GM18508 (cell line): ENCODE data around the gene KIF13A.
A peak's percentile ranks its signal among the peaks of the same experiment; 100 is the strongest.
"Not testable (repeated sequence)": the region's sequence is repeated elsewhere in the genome, so short reads cannot be mapped to it uniquely, and the experiment has no call there.

Experiments used
- ATAC-seq: cut with Tn5 transposase; IDR thresholded peaks from one replicate; pipeline ENCODE4 v1.9.1; 2021; ENCODE audit warnings: moderate number of reproducible peaks; ENCODE audit not compliant: insufficient read depth, unreplicated experiment

The KIF13A gene

DNA sequence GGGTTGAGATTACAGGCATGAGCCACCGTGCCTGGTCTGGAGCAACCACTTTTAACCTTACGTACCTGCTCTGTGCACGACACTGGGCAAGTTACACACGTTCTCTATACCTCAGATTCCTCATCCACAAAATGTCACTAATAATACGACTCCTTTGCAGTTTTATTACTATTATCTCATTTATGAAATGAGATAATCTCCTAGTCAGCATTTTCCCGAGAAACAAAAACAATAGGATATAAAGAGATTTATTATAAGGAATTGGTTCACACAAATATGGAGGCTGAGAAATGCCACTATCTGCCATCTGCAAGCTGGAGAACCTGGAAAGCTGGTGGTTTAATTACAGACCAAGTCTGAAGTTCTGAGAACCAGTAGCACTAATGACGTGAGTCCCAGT is 12.0 kb upstream of the KIF13A start:
- ATAC-seq, result no peak

DNA sequence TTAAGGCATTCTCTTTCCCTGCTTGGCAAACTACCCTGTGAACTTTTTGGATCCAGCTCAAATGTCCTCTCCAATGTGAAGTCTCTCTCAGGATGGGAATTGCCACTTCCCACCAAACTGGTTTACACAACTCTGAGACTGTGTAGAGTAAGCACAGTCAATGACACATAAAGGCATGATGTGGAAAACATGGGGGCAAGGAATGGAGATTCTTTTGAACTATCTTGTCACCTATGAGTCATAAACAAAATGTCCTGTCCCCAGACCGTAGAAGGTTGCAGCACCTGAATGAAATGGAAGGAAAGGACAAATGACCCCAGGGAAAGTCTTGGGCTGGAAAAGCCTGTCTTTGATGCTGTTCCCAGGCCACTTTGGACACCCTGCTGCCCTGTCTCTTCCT is 11.0 kb upstream of the KIF13A start:
- ATAC-seq, result no peak

DNA sequence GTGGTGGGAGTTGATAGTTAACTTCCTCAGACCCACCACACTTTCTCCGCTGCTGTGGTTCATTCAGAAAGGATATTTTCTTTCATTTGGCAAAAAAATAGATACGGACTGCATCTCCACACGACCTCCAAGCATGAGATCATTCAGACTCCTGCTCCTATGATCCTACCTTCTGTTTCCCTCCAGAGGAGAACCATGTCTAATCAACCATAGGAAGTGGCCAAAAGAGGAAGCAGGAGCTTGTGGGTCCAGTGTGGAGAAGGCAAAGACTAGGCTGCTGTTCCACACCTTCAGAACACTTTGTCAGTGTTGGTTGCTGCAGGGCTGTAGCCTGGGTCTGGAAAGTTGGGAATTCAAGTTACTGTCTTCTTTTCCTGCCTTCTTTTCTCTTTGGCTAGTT is 10.6 kb upstream of the KIF13A start:
- no peak for ATAC-seq

DNA sequence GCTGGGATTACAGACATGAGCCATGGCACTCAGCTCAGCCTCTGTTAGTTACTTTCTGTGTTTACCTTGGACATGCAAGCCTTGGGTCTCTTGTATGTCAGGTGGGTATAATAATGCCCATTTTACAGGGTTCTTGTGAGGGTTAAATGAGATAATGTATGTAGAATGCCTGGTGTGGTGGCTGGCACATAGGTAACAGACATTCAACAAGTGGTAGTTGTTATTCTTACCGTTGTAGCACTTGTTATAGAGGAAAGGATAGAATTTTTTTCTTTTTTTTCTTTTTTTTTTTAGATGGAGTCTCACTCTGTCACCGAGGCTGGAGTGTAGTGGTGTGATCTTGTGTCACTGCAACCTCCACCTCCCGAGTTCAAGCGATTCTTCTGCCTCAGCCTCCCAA is 8.0 kb upstream of the KIF13A start:
- no peak for ATAC-seq

DNA sequence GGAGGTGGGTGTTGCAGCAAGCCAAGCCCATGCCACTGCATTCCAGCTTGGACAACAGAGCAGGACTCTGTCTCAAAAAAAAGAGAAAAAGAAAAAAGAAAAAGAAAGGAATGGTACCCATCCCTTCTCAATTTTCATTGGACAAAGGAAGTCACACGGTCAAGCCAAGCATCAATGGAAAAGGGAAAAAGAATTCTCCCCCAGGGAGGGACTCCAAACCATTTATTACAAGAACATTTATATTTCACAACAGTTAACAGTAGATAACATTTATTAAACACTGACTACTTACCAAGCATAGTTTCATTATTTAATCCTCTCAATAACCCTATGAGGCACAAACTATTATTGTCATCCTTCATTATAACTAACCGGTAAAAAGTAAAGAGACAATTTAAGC is 6.6 kb upstream of the KIF13A start:
- ATAC-seq, result no peak

DNA sequence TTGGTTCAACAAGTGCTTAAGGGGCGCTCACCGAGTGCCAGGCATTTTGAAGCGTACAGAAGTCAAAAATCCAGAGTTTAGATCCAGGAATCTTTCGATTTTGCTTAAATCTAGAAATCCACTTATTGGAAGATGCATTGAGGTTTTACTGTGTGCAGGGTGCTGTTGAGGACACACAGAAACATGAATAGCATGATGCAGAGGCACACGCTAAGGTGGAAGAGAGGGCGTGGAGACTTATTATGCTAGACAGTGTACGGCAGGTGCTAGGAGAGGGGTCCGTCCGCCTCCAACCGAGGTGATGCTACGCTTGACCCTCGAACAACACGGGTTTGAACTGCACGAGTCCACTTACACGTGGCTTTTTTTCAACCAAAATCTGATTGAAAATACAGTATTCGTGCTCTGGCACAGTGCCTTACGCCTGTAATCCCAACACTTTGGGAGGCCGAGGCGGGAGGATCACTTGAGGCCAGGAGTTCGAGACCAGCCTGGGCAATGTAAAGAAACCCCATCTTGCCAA is 1.0 kb upstream of the KIF13A start:
- ATAC-seq, result no peak

DNA sequence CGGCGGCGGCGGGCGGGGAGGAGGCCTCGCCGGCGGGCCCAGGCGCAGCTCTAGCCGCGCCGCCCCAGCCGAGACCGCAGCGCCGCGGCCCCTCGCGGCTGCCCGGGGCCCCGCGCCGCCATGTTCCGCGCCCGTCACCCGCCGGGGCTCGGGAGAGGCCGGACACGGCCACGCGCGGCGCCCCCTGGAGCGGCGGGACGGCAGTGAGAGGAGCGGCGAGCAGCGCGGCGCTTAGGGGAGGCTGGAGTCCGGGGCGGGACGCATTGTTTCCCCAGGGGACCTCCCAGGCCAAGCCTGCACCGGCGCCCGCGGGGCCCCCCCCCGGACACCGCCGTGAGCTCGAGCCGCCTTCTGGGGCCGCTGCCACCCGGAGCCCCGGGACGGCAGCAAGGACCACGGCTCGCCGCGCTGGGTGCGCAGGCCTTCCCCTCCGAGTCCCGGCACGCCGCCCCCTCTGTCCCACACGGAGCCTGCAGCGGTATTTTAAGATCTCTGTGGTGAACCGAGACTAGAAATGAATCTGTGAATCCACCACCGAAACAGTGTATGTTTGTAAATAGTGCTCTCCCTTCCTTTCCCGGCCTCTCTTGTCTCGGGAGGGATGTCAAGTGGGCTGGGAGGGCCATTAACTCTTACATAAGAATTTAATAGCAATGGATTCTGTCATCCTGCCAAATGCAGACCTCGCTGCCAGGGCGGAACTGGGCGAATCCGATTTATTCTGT is 424 bp upstream of the KIF13A start:
- ATAC-seq, result peak; percentile 74

DNA sequence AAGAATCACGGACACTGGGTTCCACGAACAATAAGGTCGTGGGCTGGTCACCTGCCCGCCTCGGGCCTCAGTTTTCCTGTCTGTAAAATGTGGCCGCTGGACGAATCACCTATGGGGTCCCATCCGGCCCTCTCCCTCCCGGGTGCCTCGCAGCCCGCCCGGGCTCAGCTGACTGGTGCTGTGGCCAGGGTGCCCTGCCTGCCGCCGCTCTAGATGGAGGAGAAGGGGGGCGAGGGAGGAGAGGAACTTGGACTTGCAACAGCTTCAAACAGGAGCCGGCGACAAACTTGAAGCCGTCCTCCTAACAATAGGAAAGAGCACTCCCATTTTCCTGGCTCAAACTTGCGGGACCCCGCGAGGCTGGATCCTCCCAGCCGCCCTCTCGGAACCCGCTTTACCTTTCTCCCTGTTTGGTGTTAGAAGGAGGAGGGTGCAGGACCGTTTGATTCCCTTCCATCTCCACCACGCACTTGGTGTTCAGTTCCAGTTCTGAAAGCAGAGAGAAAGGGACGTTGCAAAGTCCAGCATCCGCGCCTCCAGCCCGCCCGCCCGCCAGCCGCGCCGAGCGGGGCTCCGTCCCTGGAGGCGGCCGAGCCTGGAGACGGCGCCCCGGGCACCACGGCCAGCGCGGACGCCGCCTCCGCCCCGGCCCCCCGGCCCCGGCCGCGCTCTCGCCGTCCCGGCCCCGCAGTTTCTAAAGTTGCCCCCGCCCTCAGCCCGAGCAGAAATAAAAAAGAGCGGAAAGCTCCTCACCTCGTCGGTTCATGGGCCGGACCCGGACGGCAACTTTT is 584 bp downstream of the KIF13A start:
- ATAC-seq, result no peak

DNA sequence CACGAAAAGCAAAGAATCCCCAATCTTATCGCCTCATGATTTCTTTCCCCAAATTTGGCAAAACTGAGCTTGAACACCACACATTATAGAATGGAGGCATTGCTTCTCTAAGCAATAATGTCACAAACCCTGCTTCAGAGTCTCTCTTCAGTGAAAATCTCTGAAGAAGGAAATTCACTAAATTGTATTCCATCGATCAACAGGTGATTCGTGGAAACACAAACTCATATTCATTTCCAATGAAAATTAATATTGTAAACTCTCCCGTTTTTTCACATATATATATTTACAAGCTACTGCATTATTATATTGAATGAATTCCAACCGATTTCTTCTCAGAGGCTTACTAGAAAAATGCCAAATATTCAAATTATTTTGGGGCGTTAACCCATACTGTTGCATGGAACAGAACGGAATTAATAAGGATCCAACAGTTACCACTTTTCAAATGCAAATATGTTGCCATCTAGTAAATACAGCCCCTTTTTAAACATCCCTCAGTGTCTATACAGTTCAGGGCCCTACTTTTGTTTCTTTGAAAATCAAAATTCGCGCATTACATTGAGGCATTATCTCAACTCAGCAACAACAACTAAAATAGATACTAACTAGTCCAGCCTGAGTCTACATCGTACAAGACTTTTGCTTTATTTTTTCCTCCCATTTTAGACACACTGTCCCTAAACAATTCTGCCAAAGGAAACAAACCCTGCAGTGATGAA is 1.3 kb downstream of the KIF13A start:
- ATAC-seq, result no peak

DNA sequence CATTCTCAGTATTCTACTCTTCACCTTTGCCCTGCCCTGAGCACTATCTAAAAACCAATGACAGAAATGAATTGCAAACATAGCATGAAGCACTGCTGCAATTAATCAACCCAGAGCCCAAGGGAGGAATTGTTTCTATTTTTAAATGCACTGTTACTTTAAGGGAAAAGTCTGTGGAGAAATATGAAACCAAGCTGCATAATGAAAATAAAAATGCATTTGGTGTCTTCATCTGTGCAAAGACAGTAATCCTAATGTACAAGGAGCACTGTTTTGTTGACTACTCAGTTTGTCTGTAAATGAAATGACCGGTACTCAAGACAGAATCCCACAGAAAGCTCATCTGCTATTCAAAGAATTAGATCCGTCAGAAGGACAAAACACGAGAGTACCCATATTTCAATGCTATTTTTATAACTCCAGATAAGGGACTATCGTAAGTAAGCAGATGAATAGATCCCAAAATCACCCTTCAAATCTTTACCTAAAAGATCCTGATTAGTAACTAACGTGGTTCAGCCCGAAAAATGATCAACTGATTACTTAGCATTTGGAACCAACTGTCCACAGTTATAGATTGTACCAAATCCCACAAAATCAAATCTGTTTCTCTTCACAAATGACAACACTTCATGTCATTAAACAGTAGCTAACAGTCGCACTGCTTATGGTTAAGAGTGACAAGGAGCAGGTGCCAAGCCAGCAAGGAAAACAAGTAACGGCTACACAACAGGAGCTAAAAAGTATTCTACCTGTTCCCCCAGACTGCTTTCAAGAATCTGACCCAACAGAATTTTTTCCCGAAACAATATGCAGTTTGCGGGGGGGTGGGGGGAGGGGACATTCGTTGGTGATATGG is 2.4 kb downstream of the KIF13A start:
- ATAC-seq, result no peak

DNA sequence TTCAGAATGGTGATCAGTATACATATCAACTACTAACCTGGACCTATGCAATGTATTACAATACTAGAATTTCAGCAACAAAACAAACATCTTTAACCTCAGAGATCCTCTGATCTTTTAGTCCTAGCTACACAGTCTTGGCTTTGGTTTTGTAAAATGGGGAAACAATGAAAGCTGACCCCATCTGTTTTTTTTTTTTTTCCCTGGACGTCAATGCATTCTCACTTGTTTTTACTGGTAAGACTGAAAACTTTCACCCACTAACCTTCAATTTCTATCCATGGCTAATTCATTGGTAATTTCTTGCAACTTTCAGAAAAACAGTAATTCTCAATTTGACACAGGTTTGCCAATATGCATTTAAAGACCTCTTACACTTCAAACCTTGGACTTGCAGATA is 3.0 kb downstream of the KIF13A start:
- ATAC-seq, result no peak

DNA sequence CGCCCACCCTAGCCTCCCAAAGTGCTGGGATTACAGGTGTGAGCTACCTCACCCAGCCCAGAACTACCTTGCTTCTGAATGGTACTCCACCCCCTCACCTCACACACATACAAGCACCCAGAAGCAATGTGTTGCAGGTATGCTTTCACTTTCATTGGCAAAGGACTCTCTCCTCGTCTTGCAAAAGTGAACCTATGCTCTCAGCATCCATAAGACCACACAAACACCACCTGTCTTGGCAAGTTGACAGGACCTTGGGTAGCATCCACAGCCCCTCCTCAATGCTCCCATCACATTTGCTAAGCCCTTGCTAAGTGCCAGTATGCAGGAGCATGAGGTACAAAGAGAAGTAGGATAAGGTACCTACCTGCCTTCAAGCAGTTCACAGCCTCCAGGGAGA is 3.7 kb downstream of the KIF13A start:
- no peak for ATAC-seq

DNA sequence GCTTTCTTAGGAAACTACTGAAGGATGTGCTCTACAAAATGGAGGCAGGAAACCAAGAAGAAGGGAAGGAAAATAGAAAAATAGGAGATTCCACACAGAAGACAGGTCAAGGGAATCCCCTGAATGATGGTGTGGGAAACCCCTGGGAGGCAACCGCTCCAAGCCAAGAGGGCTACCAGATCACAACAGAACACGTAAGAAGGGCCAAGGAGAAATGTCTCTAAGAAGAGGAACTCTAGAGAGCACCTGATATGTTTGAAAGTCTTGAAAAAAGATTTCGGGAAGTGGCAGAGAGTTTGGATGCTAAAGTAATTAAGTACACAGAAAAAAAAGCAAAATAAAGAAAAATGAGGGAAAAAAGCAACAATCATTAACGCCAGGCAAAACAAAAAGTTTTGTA is 7.1 kb downstream of the KIF13A start:
- no peak for ATAC-seq

DNA sequence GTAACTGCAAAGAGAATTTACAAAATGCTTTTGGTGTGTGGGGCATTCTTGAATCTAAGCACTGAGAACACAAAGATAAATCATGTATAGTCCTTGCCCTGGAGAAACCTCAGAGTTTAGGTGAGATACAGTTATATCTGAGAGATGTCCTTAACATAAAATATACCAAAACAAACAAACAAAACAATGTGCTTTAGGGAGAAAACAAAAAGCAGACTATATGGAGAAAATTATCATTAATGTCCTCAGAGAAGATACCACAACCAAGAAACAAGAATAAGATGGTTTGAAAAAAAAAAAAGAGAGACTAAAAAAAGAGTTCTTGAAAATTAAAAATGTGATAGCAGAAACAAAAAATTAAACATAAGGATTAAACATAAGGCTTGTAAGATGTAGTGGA is 8.0 kb downstream of the KIF13A start:
- ATAC-seq, result no peak

DNA sequence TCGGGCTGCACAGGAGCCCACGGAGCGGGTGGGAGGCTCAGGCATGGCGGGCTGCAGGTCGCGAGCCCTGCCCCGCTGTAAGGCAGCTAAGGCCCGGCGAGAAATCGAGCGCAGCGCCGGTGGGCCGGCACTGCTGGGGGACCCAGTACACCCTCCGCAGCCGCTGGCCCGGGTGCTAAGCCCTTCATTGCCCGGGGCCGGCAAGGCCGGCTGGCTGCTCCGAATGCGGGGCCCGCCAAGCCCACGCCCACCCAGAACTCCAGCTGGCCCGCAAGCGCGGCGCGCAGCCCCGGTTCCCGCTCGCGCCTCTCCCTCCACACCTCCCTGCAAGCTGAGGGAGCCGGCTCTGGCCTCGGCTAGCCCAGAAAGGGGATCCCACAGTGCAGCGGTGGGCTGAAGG is 11.2 kb downstream of the KIF13A start:
- ATAC-seq, result not testable (repeated sequence)

DNA sequence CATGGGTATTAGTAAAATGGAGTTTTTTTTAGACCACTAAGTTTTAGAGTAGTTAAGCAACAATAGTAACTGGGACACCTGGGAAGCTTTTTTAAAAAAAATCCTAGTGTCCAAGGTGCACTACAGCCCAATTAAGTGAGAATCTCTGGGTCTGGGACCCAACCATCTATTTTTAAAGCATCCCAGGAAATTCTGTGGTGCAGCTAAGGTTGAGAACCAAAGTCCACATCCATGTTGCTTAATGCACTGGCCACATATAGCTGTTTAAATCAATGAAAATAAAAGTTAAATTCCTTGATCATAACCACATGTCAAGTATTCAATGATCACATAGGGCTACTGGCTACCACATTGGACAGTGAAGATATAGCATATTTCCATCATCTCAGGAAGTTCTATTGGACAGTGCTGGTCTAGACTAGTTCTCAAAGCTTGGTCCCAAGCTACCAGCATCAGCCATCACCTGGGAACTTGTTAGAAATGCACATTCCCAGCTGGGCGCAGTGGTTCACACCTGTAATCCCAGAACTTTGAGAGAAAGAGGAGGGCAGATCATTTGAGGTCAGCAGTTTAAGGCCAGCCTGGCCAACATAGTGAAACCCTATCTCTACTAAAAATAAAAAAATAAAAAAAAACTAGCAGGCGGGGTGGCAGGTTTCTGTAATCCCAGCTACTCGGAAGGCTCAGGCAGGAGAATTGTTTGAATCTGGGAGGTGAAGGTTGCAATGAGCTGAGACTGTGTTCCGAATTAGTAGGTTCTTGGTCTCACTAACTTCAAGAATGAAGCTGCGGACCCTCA is 12.7 kb downstream of the KIF13A start:
- ATAC-seq, result no peak

DNA sequence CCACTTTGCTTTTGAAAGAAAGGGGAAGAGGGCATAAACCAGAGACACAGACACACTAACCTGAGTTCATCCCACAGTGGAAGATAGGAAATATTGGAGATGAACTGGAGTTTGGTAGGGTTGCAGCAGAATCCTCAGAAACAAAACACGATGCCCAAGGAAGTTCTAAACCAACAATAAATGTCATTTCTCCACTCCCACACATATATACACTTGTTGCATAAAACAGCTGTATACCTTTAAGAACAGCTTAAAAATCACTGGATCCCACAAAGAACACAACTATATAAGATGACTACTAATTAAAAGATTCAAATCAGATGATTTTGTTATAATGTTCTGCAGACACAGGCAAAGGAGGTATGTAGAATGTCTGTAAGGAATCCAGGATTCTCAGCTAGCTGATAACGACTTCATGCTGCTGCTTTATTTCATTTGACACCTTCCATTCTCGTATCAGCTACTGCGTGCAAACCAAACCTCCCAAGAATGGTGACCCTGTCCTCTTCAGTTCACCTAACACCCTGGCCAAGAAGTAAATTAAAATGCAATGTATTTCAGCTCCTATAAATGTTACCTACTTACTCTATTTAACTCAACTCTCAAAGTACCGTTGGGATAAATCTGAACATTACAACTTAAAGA is 14.3 kb downstream of the KIF13A start:
- no peak for ATAC-seq

DNA sequence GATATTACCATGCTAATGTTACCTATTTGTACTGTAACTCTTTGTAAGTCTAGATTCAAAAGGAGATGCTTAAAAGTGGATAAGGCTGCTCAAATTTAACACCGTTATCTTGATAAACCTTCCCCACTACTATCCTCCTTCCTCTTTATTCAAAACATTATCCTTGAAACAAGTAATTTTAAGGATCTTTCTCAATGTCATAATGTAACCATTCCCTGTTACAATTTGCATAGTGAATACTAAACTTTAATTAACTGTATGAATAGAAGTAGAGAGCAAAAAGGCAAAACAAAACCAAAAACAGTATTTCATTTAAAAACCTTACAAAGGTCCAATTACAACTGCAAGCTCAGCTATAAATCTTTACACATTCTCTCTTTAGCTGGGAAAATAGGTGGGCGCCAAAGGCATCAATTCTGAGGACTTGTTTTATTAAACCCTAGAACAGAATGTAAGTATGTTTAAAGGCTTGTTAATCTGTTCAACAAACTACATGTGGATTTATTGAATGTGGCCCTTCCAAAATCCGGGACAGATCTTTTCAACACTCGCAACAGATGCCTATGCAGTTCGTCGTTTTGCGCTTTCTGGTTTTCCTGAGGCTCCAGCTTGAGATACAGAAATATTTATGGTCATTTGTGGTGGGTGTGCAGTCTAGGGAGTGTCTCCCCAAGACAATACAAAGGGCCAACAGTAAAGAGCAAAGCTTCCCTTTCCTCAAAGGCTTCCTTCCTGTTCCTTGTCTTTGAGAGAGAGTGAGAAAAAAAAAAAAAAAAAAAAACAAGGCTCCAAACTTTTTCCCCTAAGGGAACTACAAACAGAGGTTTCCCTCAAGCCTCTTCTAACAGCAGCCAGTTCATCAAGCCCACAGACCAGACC is 15.1 kb downstream of the KIF13A start:
- no peak for ATAC-seq
